Kidney (tissue), 14 donors: ENCODE data around the gene HLF. TPM values are rescaled to one million over a fixed set of nuclear protein-coding genes. Genes with fewer than 3 reads are reported as not detected.

Experiments
- DNase-seq, 5 donors: peaks; one replicate each; pipeline ENCODE4 v3.0.0-alpha.2; 2013 to 2020
- FAIRE-seq: peaks from 2 replicates; lab custom pipeline; 2012; peaks lifted over from hg19 to GRCh38; lab: Jason Lieb, UNC
- H3K27ac ChIP-seq, 2 donors: one replicate each; pipeline ENCODE4 v1.7.0; 2013; ENCODE audit warnings: low read depth in 2 of 2, low read length in 2 of 2, inconsistent platforms in 1 of 2
- H3K27me3 ChIP-seq: one replicate; pipeline ENCODE4 v1.7.1; 2013; ENCODE audit warnings: low read length, inconsistent platforms; ENCODE audit not compliant: control insufficient read depth, insufficient read depth
- H3K36me3 ChIP-seq, 3 donors: one replicate each; pipeline versions ENCODE4 v1.7.0 to v1.7.1; 2013; ENCODE audit warnings: low read length in 3 of 3, control low read depth in 1 of 3, inconsistent platforms in 1 of 3; ENCODE audit not compliant: insufficient read depth in 3 of 3, control insufficient read depth in 2 of 3
- H3K4me1 ChIP-seq, 3 donors: one replicate each; pipeline versions ENCODE4 v1.7.0 to v1.7.1; 2013; ENCODE audit warnings: low read length in 3 of 3, inconsistent platforms in 1 of 3, low read depth in 1 of 3; ENCODE audit not compliant: control insufficient read depth in 2 of 3, insufficient read depth in 2 of 3
- H3K4me3 ChIP-seq, 3 donors: one replicate each; pipeline versions ENCODE4 v1.7.0 to v1.8.1; 2013; ENCODE audit warnings: low read length in 3 of 3, control low read depth in 1 of 3, inconsistent platforms in 1 of 3
- H3K9ac ChIP-seq, 3 donors: one replicate each; pipeline versions ENCODE4 v1.7.0 to v1.7.1; 2013; ENCODE audit warnings: low read length in 3 of 3, control low read depth in 1 of 3, inconsistent platforms in 1 of 3
- H3K9me3 ChIP-seq, 3 donors: one replicate each; pipeline versions ENCODE4 v1.7.0 to v1.7.1; 2013; ENCODE audit warnings: low read length in 3 of 3, control low read depth in 1 of 3, inconsistent platforms in 1 of 3; ENCODE audit not compliant: control insufficient read depth in 2 of 3, insufficient read depth in 1 of 3
- intact Hi-C: fragments of 100-400 bp; cut with DNase I; formaldehyde crosslinking; loops from one replicate; pipeline ENCODE4 v1.11.1; 2022
- polyA plus RNA-seq: library from polyadenylated mRNA; stranded (reverse); fragments of 350-450 nt; fragmentation: Illumina TruSeq; extraction: RNeasy Lipid Tissue Mini Kit (QIAGEN cat#74804); gene quantifications from one replicate; pipeline ENCODE4 v1.2.3, GENCODE V29; 2014; ENCODE audit warnings: low read depth, low replicate concordance; ENCODE audit not compliant: insufficient read depth
- total RNA-seq: library from RNA; stranded (reverse); fragmentation: NEBNext Ultra II Directional; extraction: Animal tissue kit (Norgen Biotek cat#: 25700); gene quantifications from one replicate; pipeline ENCODE4 v1.2.1, GENCODE V29; 2021
- TF ChIP-seq, protein P1 (sequence below): IDR thresholded peaks from 3 replicates; pipeline ENCODE4 v1.5.1; 2012; ENCODE audit warnings: mild to moderate bottlenecking, moderate library complexity, borderline replicate concordance; ENCODE audit not compliant: insufficient read depth; ENCODE audit errors: extremely low read depth
- donor health status: control.
- donor health status: control.
- donor health status: control.
- donor health status: control.
- donor health status: control.
- donor health status: DM: yes; HTN: yes; CAD: no.
- donor health status: Normal renal cell carcinoma (clear cell type).

HLF gene
- total and polyA plus RNA-seq, 2 donors from 2014 or later, result 9.1 to 38.4 TPM

DNA sequence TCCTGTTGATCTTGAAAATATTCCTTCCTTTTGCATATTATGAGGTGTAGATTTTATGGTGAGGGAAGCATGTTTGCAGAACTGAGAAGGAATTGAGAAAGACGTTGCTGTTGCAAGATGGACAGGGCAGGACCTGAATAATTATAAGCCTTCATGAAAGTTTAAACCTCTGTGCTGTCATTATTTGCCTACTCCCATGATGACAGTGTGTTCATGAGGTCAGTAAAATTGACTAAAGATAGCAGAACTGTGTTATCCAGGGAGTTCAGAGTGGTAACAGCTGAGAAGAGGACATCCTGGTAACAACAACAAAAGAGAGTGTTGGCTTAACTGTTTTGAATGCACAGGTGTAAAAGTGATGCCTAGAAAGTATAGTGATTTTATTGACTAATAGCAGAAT is 45.3 kb upstream of the HLF start:
- Histone ChIP-seq H3K27ac (no peak overlapping the region), H3K4me1 (no peaks in the 10 kb centered on the region), H3K36me3 (no peaks in the 10 kb centered on the region), H3K9ac (no peak overlapping the region), H3K4me3 (no peak overlapping the region), H3K9me3 (no peaks in the 10 kb centered on the region), H3K27me3 (no peaks in the 10 kb centered on the region)
- no peak for DNase-seq
- intact Hi-C loops, result no loop called here
- TF ChIP-seq, protein P1, sequence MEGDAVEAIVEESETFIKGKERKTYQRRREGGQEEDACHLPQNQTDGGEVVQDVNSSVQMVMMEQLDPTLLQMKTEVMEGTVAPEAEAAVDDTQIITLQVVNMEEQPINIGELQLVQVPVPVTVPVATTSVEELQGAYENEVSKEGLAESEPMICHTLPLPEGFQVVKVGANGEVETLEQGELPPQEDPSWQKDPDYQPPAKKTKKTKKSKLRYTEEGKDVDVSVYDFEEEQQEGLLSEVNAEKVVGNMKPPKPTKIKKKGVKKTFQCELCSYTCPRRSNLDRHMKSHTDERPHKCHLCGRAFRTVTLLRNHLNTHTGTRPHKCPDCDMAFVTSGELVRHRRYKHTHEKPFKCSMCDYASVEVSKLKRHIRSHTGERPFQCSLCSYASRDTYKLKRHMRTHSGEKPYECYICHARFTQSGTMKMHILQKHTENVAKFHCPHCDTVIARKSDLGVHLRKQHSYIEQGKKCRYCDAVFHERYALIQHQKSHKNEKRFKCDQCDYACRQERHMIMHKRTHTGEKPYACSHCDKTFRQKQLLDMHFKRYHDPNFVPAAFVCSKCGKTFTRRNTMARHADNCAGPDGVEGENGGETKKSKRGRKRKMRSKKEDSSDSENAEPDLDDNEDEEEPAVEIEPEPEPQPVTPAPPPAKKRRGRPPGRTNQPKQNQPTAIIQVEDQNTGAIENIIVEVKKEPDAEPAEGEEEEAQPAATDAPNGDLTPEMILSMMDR, result no peak
- no peak for FAIRE-seq

DNA sequence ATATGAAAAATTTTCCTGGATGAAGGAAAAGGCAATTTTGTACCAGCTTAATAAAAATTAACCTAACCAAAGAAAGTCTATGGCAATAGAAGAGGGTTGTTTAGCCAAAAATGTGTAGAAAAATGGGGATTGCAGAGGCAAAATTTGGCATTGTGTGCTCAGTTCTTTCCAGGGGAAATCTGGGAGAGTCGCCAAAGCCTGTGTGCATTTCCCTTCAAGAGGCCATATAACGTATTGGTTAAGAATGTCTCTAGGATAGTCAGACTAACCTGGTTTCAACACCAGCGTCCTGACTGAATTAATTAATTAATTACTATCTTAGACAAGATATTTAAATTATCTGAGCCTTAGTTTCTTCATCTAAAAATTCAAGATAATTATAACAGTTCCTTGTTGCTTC is 44.8 kb upstream of the HLF start:
- intact Hi-C loops, result no loop called here
- Histone ChIP-seq H3K27me3 (no peaks in the 10 kb centered on the region), H3K9ac (no peak overlapping the region), H3K4me3 (no peak overlapping the region), H3K9me3 (no peaks in the 10 kb centered on the region), H3K4me1 (no peaks in the 10 kb centered on the region), H3K27ac (no peak overlapping the region), H3K36me3 (no peaks in the 10 kb centered on the region)
- DNase-seq (no peak), FAIRE-seq (no peak)
- TF ChIP-seq, protein P1, result no peak

DNA sequence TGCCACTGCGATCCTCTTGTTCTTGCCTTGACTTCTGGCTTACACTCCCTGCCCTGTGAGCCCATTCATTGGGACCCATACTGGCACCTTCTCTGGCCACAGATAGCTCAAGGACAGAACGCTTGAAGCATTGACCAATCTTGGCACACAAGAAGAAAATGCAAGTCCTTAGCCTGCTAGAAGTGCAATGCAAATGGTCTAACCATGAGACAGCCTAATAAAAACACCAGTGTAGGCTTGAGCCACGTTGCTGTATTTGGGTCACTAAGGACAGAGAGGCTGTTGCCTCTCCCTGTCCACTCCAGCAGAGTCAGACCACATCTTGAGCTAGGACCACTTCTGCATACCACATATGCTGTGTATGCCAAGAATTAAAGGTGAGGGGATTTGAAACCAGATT is 41.2 kb upstream of the HLF start:
- intact Hi-C loops, result no loop called here
- TF ChIP-seq, protein P1, result no peak
- Histone ChIP-seq H3K36me3 (no peaks in the 10 kb centered on the region), H3K9ac (no peak overlapping the region), H3K4me1 (no peaks in the 10 kb centered on the region), H3K4me3 (no peak overlapping the region), H3K27ac (no peak overlapping the region), H3K9me3 (no peaks in the 10 kb centered on the region), H3K27me3 (no peaks in the 10 kb centered on the region)
- no peak for FAIRE-seq
- DNase-seq, result no peak

DNA sequence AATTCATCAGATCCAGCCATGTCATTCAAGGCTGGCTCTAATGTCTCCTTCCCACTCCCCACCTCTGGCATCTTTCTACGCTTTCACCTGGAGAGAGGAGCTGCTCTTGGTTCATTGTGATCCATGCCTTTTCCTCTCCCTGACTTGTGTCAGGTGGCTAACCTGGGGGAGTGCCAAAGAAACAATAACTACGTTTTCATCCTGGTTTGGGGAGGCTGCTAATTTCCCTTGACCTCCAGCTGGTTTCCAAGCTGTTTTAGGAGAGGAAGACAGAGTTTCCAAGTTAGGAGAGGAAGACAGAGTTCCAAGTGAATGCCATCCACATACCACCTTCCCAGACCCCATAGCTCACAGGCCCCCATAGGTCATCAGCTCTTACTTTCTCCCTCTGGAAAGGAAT is 40.0 kb upstream of the HLF start:
- H3K4me1 ChIP-seq, result no peaks in the 10 kb centered on the region
- no peak overlapping the region for H3K27ac ChIP-seq
- no peaks in the 10 kb centered on the region for H3K9me3 ChIP-seq
- H3K36me3 ChIP-seq, result no peaks in the 10 kb centered on the region
- TF ChIP-seq, protein P1, result no peak
- H3K27me3 ChIP-seq, result no peaks in the 10 kb centered on the region
- DNase-seq (no peak), FAIRE-seq (no peak)
- intact Hi-C loops, result no loop called here
- no peak overlapping the region for H3K4me3 ChIP-seq
- no peak overlapping the region for H3K9ac ChIP-seq
